HL-60 (cell line): ENCODE measurements around the gene ANKRD55.

ENCODE experiments used
- CTCF ChIP-seq: IDR thresholded peaks from one replicate; pipeline ENCODE4 v1.5.1; 2011; ENCODE audit warnings: low read length, control low read depth, inconsistent platforms; ENCODE audit not compliant: insufficient read depth
- SPI1 ChIP-seq: IDR thresholded peaks from 2 replicates; pipeline ENCODE4 v1.6.1; 2012; ENCODE audit warnings: low read depth, mild to moderate bottlenecking, borderline replicate concordance
- TF ChIP-seq, protein P1 (sequence below): IDR thresholded peaks from 2 replicates; pipeline ENCODE4 v1.6.1; 2012; ENCODE audit warnings: low read depth; ENCODE audit not compliant: insufficient replicate concordance

GRCh38 chr5:56111404-56111781, 121.7 kb downstream of the ANKRD55 start:
- TF ChIP-seq CTCF (no peak), SPI1 (no peak)
- TF ChIP-seq, protein P1, sequence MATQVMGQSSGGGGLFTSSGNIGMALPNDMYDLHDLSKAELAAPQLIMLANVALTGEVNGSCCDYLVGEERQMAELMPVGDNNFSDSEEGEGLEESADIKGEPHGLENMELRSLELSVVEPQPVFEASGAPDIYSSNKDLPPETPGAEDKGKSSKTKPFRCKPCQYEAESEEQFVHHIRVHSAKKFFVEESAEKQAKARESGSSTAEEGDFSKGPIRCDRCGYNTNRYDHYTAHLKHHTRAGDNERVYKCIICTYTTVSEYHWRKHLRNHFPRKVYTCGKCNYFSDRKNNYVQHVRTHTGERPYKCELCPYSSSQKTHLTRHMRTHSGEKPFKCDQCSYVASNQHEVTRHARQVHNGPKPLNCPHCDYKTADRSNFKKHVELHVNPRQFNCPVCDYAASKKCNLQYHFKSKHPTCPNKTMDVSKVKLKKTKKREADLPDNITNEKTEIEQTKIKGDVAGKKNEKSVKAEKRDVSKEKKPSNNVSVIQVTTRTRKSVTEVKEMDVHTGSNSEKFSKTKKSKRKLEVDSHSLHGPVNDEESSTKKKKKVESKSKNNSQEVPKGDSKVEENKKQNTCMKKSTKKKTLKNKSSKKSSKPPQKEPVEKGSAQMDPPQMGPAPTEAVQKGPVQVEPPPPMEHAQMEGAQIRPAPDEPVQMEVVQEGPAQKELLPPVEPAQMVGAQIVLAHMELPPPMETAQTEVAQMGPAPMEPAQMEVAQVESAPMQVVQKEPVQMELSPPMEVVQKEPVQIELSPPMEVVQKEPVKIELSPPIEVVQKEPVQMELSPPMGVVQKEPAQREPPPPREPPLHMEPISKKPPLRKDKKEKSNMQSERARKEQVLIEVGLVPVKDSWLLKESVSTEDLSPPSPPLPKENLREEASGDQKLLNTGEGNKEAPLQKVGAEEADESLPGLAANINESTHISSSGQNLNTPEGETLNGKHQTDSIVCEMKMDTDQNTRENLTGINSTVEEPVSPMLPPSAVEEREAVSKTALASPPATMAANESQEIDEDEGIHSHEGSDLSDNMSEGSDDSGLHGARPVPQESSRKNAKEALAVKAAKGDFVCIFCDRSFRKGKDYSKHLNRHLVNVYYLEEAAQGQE = no peak
